ENCODE results near the gene YTHDF1.

DNA sequence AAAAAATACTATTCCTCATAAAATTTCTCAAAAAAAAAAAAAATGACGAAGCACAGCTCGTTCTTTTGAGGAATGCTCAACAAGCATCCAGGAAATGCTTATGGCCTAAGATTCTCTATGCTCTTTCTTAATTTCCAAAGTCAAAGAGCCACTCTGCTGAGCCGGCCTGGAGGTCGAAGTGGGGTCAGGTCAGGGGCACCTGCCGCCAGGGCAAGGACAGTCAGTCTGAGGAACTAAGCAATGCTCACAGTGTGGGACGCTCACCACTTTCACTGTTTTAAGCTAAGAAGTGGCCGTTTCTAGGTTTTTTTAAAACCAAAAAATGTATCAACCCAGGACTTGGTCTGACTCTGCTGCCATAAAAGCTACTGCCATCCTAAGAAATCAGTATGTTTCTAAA is 17.3 kb downstream of the YTHDF1 start:
- TF ChIP-seq, protein P1, sequence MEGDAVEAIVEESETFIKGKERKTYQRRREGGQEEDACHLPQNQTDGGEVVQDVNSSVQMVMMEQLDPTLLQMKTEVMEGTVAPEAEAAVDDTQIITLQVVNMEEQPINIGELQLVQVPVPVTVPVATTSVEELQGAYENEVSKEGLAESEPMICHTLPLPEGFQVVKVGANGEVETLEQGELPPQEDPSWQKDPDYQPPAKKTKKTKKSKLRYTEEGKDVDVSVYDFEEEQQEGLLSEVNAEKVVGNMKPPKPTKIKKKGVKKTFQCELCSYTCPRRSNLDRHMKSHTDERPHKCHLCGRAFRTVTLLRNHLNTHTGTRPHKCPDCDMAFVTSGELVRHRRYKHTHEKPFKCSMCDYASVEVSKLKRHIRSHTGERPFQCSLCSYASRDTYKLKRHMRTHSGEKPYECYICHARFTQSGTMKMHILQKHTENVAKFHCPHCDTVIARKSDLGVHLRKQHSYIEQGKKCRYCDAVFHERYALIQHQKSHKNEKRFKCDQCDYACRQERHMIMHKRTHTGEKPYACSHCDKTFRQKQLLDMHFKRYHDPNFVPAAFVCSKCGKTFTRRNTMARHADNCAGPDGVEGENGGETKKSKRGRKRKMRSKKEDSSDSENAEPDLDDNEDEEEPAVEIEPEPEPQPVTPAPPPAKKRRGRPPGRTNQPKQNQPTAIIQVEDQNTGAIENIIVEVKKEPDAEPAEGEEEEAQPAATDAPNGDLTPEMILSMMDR (conservative IDR thresholded peaks at IDR 0.05 in 1 of 2, IDR thresholded peaks at IDR 0.05 in 1 of 2; ENCODE audit: low read depth in 1 of 2, low read length in 2 of 2), result no peak
- no peak for TF ChIP-seq EZH2 (IDR thresholded peaks at IDR 0.05; ENCODE audit: low read length, missing control alignments)

Data from fibroblast of lung (primary cell).